ENCODE data around the gene PNPLA5. TPM values are rescaled to one million over a fixed set of nuclear protein-coding genes. Genes with fewer than 3 reads are reported as not detected.
"Not testable (repeated sequence)": the region's sequence is repeated elsewhere in the genome, so short reads cannot be mapped to it uniquely, and the experiment has no call there.

PNPLA5 gene
- total RNA-seq, 1 experiment from 2014 or later, result not detected

DNA sequence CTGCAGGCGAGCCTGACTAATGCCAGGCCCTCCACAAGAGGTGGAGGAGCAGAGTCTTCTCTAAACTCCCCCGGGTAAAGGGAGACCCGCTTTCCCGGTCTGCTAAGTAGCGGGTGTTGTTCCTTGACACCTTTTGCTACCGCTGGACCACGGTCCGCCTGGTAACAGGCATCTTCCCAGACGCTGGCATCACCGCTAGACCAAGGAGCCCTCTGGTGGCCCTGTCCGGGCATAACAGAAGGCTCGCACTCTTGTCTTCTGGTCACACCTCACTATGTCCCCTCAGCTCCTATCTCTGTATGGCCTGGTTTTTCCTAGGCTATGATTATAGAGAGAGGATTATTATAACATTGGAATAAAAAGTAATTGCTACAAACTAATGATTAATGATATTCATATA is 12.6 kb upstream of the PNPLA5 start:
- intact Hi-C loops (cut with micrococcal nuclease; ENCODE audit: unreplicated experiment); DNase-seq (ENCODE audit: low read depth, low spot score); CTCF ChIA-PET: not testable (repeated sequence)

DNA sequence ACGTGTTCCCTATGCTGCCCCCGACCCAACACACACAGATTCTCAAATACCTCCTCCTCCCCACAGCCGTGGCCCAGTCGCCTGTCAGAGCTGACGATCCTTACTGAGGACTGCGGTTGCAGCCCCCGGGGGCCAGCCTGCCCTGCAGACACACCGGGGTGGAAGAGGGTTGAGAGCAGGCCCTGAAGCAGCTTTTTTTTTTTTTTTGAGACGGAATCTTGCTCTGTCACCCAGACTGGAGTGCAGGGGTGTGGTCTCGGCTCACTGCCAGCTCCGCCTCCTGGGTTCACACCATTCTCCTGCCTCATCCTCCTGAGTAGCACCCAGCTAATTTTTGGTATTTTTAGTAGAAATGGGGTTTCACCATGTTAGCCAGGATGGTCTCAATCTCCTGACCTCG is 11.2 kb upstream of the PNPLA5 start:
- ATAC-seq; H3K27ac ChIP-seq (ENCODE audit: low read length); DNase-seq (ENCODE audit: low read depth, low spot score); H3K9me3 ChIP-seq (ENCODE audit: control insufficient read depth, insufficient read depth, low read depth, low read length); intact Hi-C loops (cut with micrococcal nuclease; ENCODE audit: unreplicated experiment); in situ Hi-C loops (cut with HindIII; ENCODE audit: low pct_unique_long_range_greater_than_20kb, low sequenced_read_pairs); CTCF ChIA-PET; BruUV-seq (replicated peaks); H3K4me3 ChIP-seq (ENCODE audit: low read depth in 2 of 2, low read length in 2 of 2); H3K4me1 ChIP-seq (ENCODE audit: control insufficient read depth, insufficient read depth, low read length); H3K36me3 ChIP-seq (ENCODE audit: control insufficient read depth, insufficient read depth, low read length); POLR2A ChIA-PET; H3K27me3 ChIP-seq (ENCODE audit: control insufficient read depth, insufficient read depth, low read length): not testable (repeated sequence)

More for the DNA sequence above, 12.6 kb upstream of the PNPLA5 start:
- H3K27me3 ChIP-seq (ENCODE audit: control insufficient read depth, insufficient read depth, low read length); H3K9me3 ChIP-seq (ENCODE audit: control insufficient read depth, insufficient read depth, low read depth, low read length); H3K27ac ChIP-seq (ENCODE audit: low read length); H3K4me1 ChIP-seq (ENCODE audit: control insufficient read depth, insufficient read depth, low read length); in situ Hi-C loops (cut with HindIII; ENCODE audit: low pct_unique_long_range_greater_than_20kb, low sequenced_read_pairs); H3K36me3 ChIP-seq (ENCODE audit: control insufficient read depth, insufficient read depth, low read length); ATAC-seq; H3K4me3 ChIP-seq (ENCODE audit: low read depth in 2 of 2, low read length in 2 of 2); BruUV-seq (replicated peaks): not testable (repeated sequence)
- TF ChIP-seq CTCF (IDR thresholded peaks at IDR 0.05), result peak; percentile 83
- POLR2A ChIA-PET, result interaction anchor here (0.6 kb wide), 1 partner anchor 9 kb away, joined by 3 read pairs; no protein-coding TSS in a partner anchor

GRCh38 chr22:43901976-43902643 is 10.3 kb upstream of the PNPLA5 start:
- Histone ChIP-seq H3K27ac (ENCODE audit: low read length) (no peak overlapping the region), H3K27me3 (ENCODE audit: control insufficient read depth, insufficient read depth, low read length) (no peaks in the 10 kb centered on the region), H3K9me3 (ENCODE audit: control insufficient read depth, insufficient read depth, low read depth, low read length) (no peaks in the 10 kb centered on the region), H3K36me3 (ENCODE audit: control insufficient read depth, insufficient read depth, low read length) (no peaks in the 10 kb centered on the region), H3K4me3 (ENCODE audit: low read depth in 2 of 2, low read length in 2 of 2) (no peak overlapping the region), H3K4me1 (ENCODE audit: control insufficient read depth, insufficient read depth, low read length) (no peaks in the 10 kb centered on the region)
- ChIA-PET CTCF (no interaction called here), POLR2A (no interaction called here)
- in situ Hi-C loops (cut with HindIII; ENCODE audit: low pct_unique_long_range_greater_than_20kb, low sequenced_read_pairs), result no loop called here
- BruUV-seq (replicated peaks), result no TSS peak
- DNase-seq (ENCODE audit: low read depth, low spot score), result no peak
- intact Hi-C loops (cut with micrococcal nuclease; ENCODE audit: unreplicated experiment), result no loop called here
- no peak for ATAC-seq
- TF ChIP-seq REST (IDR thresholded peaks at IDR 0.05; ENCODE audit: insufficient read depth in 1 of 2, low read depth in 2 of 2, low read length in 1 of 2), result no peak
- no peak for TF ChIP-seq POLR2AphosphoS5 (IDR thresholded peaks at IDR 0.05; ENCODE audit: low read depth, low read length)
- no peak for TF ChIP-seq TCF7L2 (IDR thresholded peaks at IDR 0.05; ENCODE audit: low read depth, low read length)
- no peak for TF ChIP-seq SIN3A (IDR thresholded peaks at IDR 0.05; ENCODE audit: borderline replicate concordance, insufficient read depth, low read depth, low read length)
- no peak for TF ChIP-seq CTCF (IDR thresholded peaks at IDR 0.05)

Measured in Panc1 (cell line).